Measurements from ENCODE around the gene SLC14A1. TPM values are rescaled to one million over a fixed set of nuclear protein-coding genes. Genes with fewer than 3 reads are reported as not detected.

SLC14A1 gene
- total and polyA plus RNA-seq, 2 donors (not counting 1 experiment from before 2014, with no cell fraction given), result 5.8 to 6.4 TPM

GRCh38 chr18:45782662-45783061, 58.7 kb downstream of the SLC14A1 start:
- no peak overlapping the region for H3K4me2 ChIP-seq (replicated peaks; ENCODE audit: low read depth, low read length, poor library complexity, severe bottlenecking)
- TF ChIP-seq CTCF (IDR thresholded peaks at IDR 0.05), result no peak
- no peak for TF ChIP-seq EZH2 (IDR thresholded peaks at IDR 0.05; ENCODE audit: borderline replicate concordance, insufficient read depth, low read depth, low read length, poor library complexity, severe bottlenecking)
- WGBS (ENCODE audit: insufficient coverage), result no CpG with 5 or more reads among the region's 1 CpG
- no peaks in the 10 kb centered on the region for H3K9me3 ChIP-seq (ENCODE audit: control extremely low read depth in 1 of 3, control insufficient read depth in 2 of 3, insufficient read depth in 1 of 3, low read length in 2 of 3)
- no peaks in the 10 kb centered on the region for H3K4me1 ChIP-seq (ENCODE audit: control insufficient read depth in 2 of 2, insufficient read depth in 2 of 2, low read length in 2 of 2)
- peaks cover 0 to 8% (median 2%) of the 10 kb centered on the region in 4 experiments for H3K27me3 ChIP-seq (replicated peaks in 1 of 4; ENCODE audit: control extremely low read depth in 1 of 4, control insufficient read depth in 3 of 4, insufficient read depth in 4 of 4, low read length in 3 of 4)
- no peaks in the 10 kb centered on the region for H4K20me1 ChIP-seq (ENCODE audit: control insufficient read depth, insufficient read depth, low read length, poor library complexity, severe bottlenecking)
- no peaks in the 10 kb centered on the region for H3K79me2 ChIP-seq (ENCODE audit: control insufficient read depth, insufficient read depth, low read length)
- H3K4me1 Mint-ChIP-seq, result no peaks in the 10 kb centered on the region
- H3K9me3 Mint-ChIP-seq (ENCODE audit: insufficient read depth), result no peaks in the 10 kb centered on the region
- ChIA-PET POLR2A (no interaction called here), CTCF (no interaction called here)
- ATAC-seq (ENCODE audit: low read depth) (no peak), DNase-seq (no peak)
- peaks cover 25% of the 10 kb centered on the region for H3K27me3 Mint-ChIP-seq
- H3K4me3 ChIP-seq (ENCODE audit: control extremely low read depth in 1 of 5, extremely low read depth in 1 of 5, insufficient read depth in 1 of 5, low read depth in 2 of 5, low read length in 4 of 5), result no peak overlapping the region
- no peak overlapping the region for H2AFZ ChIP-seq (ENCODE audit: insufficient read depth, low read depth, low read length, poor library complexity, severe bottlenecking)
- no peak overlapping the region for H3K27ac Mint-ChIP-seq
- no peak overlapping the region for H3K9ac ChIP-seq (ENCODE audit: low read length)
- no peaks in the 10 kb centered on the region for H3K36me3 ChIP-seq (replicated peaks in 1 of 2; ENCODE audit: control extremely low read depth in 1 of 2, control insufficient read depth in 1 of 2, extremely low read depth in 1 of 2, insufficient read depth in 2 of 2, low read length in 1 of 2)
- no peak overlapping the region for H3K27ac ChIP-seq (ENCODE audit: low read length in 2 of 2)
- intact Hi-C loops (cut with micrococcal nuclease), result no loop called here
- H3K4me3 Mint-ChIP-seq, result no peak overlapping the region

- Histone ChIP-seq H3K4me1 (ENCODE audit: control insufficient read depth in 2 of 2, insufficient read depth in 2 of 2, low read length in 2 of 2) (no peaks in the 10 kb centered on the region), H3K27me3 (replicated peaks in 1 of 4; ENCODE audit: control extremely low read depth in 1 of 4, control insufficient read depth in 3 of 4, insufficient read depth in 4 of 4, low read length in 3 of 4) (peaks cover 0 to 8% (median 2%) of the 10 kb centered on the region in 4 experiments), H3K27ac (ENCODE audit: low read length in 2 of 2) (no peak overlapping the region), H3K79me2 (ENCODE audit: control insufficient read depth, insufficient read depth, low read length) (no peaks in the 10 kb centered on the region), H3K9me3 (ENCODE audit: control extremely low read depth in 1 of 3, control insufficient read depth in 2 of 3, insufficient read depth in 1 of 3, low read length in 2 of 3) (no peaks in the 10 kb centered on the region), H2AFZ (ENCODE audit: insufficient read depth, low read depth, low read length, poor library complexity, severe bottlenecking) (no peak overlapping the region), H3K4me3 (ENCODE audit: control extremely low read depth in 1 of 5, extremely low read depth in 1 of 5, insufficient read depth in 1 of 5, low read depth in 2 of 5, low read length in 4 of 5) (no peak overlapping the region), H3K4me2 (replicated peaks; ENCODE audit: low read depth, low read length, poor library complexity, severe bottlenecking) (no peak overlapping the region), H3K9ac (ENCODE audit: low read length) (no peak overlapping the region), H4K20me1 (ENCODE audit: control insufficient read depth, insufficient read depth, low read length, poor library complexity, severe bottlenecking) (no peaks in the 10 kb centered on the region), H3K36me3 (replicated peaks in 1 of 2; ENCODE audit: control extremely low read depth in 1 of 2, control insufficient read depth in 1 of 2, extremely low read depth in 1 of 2, insufficient read depth in 2 of 2, low read length in 1 of 2) (no peaks in the 10 kb centered on the region)
- WGBS (ENCODE audit: insufficient coverage), result 100% methylated on average over 3 of the region's 9 CpGs
- Mint-ChIP-seq H3K4me3 (no peak overlapping the region), H3K27me3 (peaks cover 20% of the 10 kb centered on the region), H3K9me3 (ENCODE audit: insufficient read depth) (no peaks in the 10 kb centered on the region), H3K4me1 (no peaks in the 10 kb centered on the region), H3K27ac (no peak overlapping the region)
- ChIA-PET CTCF (no interaction called here), POLR2A (no interaction called here)
- ATAC-seq (ENCODE audit: low read depth) (no peak), DNase-seq (no peak)
- TF ChIP-seq CTCF (IDR thresholded peaks at IDR 0.05) (no peak), EZH2 (IDR thresholded peaks at IDR 0.05; ENCODE audit: borderline replicate concordance, insufficient read depth, low read depth, low read length, poor library complexity, severe bottlenecking) (no peak)
- intact Hi-C loops (cut with micrococcal nuclease), result no loop called here
These were observed 59.4 kb downstream of the SLC14A1 start for GRCh38 chr18:45783097-45784075.
